ENCODE data around the gene ZNF8. TPM values are rescaled to one million over a fixed set of nuclear protein-coding genes. Genes with fewer than 3 reads are reported as not detected.
A peak's percentile ranks its signal among the peaks of the same experiment; 100 is the strongest.

Gene ZNF8
- polyA plus RNA-seq, 1 donor from 2014 or later: 5.5 TPM

- Histone ChIP-seq H3K4me2 (ENCODE audit: low read length) (no peak overlapping the region), H4K20me1 (ENCODE audit: insufficient read depth) (no peaks in the 10 kb centered on the region), H3K27ac (ENCODE audit: low read length) (no peak overlapping the region), H3K9ac (ENCODE audit: low read length) (no peak overlapping the region), H2AFZ (ENCODE audit: low read depth, low read length) (no peak overlapping the region), H3F3A (ENCODE audit: insufficient read depth, low read length, poor library complexity, severe bottlenecking) (no peaks in the 10 kb centered on the region), H3K36me3 (ENCODE audit: insufficient read depth, low read length) (peaks cover 5% of the 10 kb centered on the region), H3K27me3 (ENCODE audit: insufficient read depth, low read depth, low read length) (no peaks in the 10 kb centered on the region), H3K79me2 (replicated peaks; ENCODE audit: insufficient read depth, low read length) (peaks cover 26% of the 10 kb centered on the region), H3K4me3 (ENCODE audit: low read length) (no peak overlapping the region), H3K9me2 (ENCODE audit: insufficient read depth, low read length) (no peaks in the 10 kb centered on the region), H3K9me3 (ENCODE audit: low read length) (peaks cover 8% of the 10 kb centered on the region)
- TF ChIP-seq EZH2 (IDR thresholded peaks at IDR 0.05; ENCODE audit: borderline replicate concordance, insufficient read depth, low read length, poor library complexity, severe bottlenecking): no peak
- no peak for TF ChIP-seq MXI1 (conservative IDR thresholded peaks at IDR 0.05; ENCODE audit: poor library complexity, severe bottlenecking)
Measured at GRCh38 chr19:58275564-58275963, 3.2 kb upstream of the ZNF8 start.

- no peak for TF ChIP-seq REST (IDR thresholded peaks at IDR 0.05; ENCODE audit: borderline replicate concordance)
- TF ChIP-seq EP300 (conservative IDR thresholded peaks at IDR 0.05; ENCODE audit: poor library complexity, severe bottlenecking): no peak
- no peak for TF ChIP-seq POLR2AphosphoS5 (IDR thresholded peaks at IDR 0.05)
- no peak for TF ChIP-seq RAD21 (conservative IDR thresholded peaks at IDR 0.05)
- Histone ChIP-seq H3K36me3 (ENCODE audit: insufficient read depth, low read length) (peaks cover 14% of the 10 kb centered on the region), H3K4me3 (ENCODE audit: low read length) (peak overlapping the region; percentile 100)
Measured at GRCh38 chr19:58277197-58277596, 1.6 kb upstream of the ZNF8 start.

GRCh38 chr19:58277748-58278540, 811 bp upstream of the ZNF8 start:
- H3K36me3 ChIP-seq (ENCODE audit: insufficient read depth, low read length): peaks cover 14% of the 10 kb centered on the region
- peaks cover 13% of the 10 kb centered on the region for H3K9me3 ChIP-seq (ENCODE audit: low read length)
- peak overlapping the region; percentile 100 for H3K4me3 ChIP-seq (ENCODE audit: low read length)
- peak overlapping the region; percentile 97 for H3K9ac ChIP-seq (ENCODE audit: low read length)
- H4K20me1 ChIP-seq (ENCODE audit: insufficient read depth): no peaks in the 10 kb centered on the region
- H3K79me2 ChIP-seq (replicated peaks; ENCODE audit: insufficient read depth, low read length): peaks cover 50% of the 10 kb centered on the region
- no peaks in the 10 kb centered on the region for H3F3A ChIP-seq (ENCODE audit: insufficient read depth, low read length, poor library complexity, severe bottlenecking)
- TF ChIP-seq RAD21 (conservative IDR thresholded peaks at IDR 0.05) (no peak), CTCF (IDR thresholded peaks at IDR 0.05; ENCODE audit: poor library complexity, severe bottlenecking) (no peak), REST (IDR thresholded peaks at IDR 0.05; ENCODE audit: borderline replicate concordance) (no peak)
- H2AFZ ChIP-seq (ENCODE audit: low read depth, low read length): peak overlapping the region; percentile 63
- no peaks in the 10 kb centered on the region for H3K27me3 ChIP-seq (ENCODE audit: insufficient read depth, low read depth, low read length)
- H3K4me2 ChIP-seq (ENCODE audit: low read length): peak overlapping the region; percentile 74
- H3K27ac ChIP-seq (ENCODE audit: low read length): peak overlapping the region; percentile 91
- H3K9me2 ChIP-seq (ENCODE audit: insufficient read depth, low read length): no peaks in the 10 kb centered on the region

More at GRCh38 chr19:58277197-58277596, 1.6 kb upstream of the ZNF8 start:
- no peak overlapping the region for H3K9ac ChIP-seq (ENCODE audit: low read length)
- H3K9me2 ChIP-seq (ENCODE audit: insufficient read depth, low read length): no peaks in the 10 kb centered on the region
- H3K9me3 ChIP-seq (ENCODE audit: low read length): peaks cover 14% of the 10 kb centered on the region
- no peaks in the 10 kb centered on the region for H3K27me3 ChIP-seq (ENCODE audit: insufficient read depth, low read depth, low read length)
- no peak overlapping the region for H2AFZ ChIP-seq (ENCODE audit: low read depth, low read length)
- H3F3A ChIP-seq (ENCODE audit: insufficient read depth, low read length, poor library complexity, severe bottlenecking): no peaks in the 10 kb centered on the region
- no peak overlapping the region for H3K4me2 ChIP-seq (ENCODE audit: low read length)
- H4K20me1 ChIP-seq (ENCODE audit: insufficient read depth): no peaks in the 10 kb centered on the region
- H3K27ac ChIP-seq (ENCODE audit: low read length): no peak overlapping the region
- H3K79me2 ChIP-seq (replicated peaks; ENCODE audit: insufficient read depth, low read length): peaks cover 43% of the 10 kb centered on the region
